HFFc6 (cell line): ENCODE results near the gene MRPS30. TPM values are rescaled to one million over a fixed set of nuclear protein-coding genes. Genes with fewer than 3 reads are reported as not detected.

Experiments used
- DNase-seq: peaks from one replicate; pipeline ENCODE4 v3.0.0-alpha.2; 2018
- H3K27ac Mint-ChIP-seq: 2 replicates; pipeline ENCODE4 v1.8.0; 2020; ENCODE audit warnings: mild to moderate bottlenecking, mixed read lengths
- H3K27me3 Mint-ChIP-seq: 2 replicates; pipeline ENCODE4 v1.8.0; 2021; ENCODE audit warnings: mild to moderate bottlenecking, moderate library complexity, mixed read lengths; ENCODE audit not compliant: insufficient read depth
- H3K36me3 Mint-ChIP-seq: 2 replicates; pipeline ENCODE4 v1.8.0; 2021; ENCODE audit warnings: low read depth, mixed read lengths
- H3K4me1 Mint-ChIP-seq: 2 replicates; pipeline ENCODE4 v1.8.0; 2020; ENCODE audit warnings: low read depth, mixed read lengths
- H3K4me3 Mint-ChIP-seq: 2 replicates; pipeline ENCODE4 v1.8.0; 2020; ENCODE audit warnings: mild to moderate bottlenecking, moderate library complexity, mixed read lengths
- H3K9me3 Mint-ChIP-seq: 2 replicates; pipeline ENCODE4 v1.8.0; 2020; ENCODE audit warnings: mild to moderate bottlenecking, mixed read lengths
- CTCF ChIP-seq: fragments of 200-600 bp; sonication (generic); IDR thresholded peaks from 2 replicates; pipeline ENCODE4 v1.5.0; 2021; ENCODE audit warnings: antibody characterized with exemption, mild to moderate bottlenecking
- total RNA-seq, 6 experiments: library from RNA; stranded (reverse); fragmentation: NEBNext Ultra II Directional; extraction: Animal tissue kit (Norgen Biotek cat#: 25700); gene quantifications; 2 replicates in 1 of 6; 3 replicates in 5 of 6; pipeline ENCODE4 v1.2.3, GENCODE V29; 2021

The MRPS30 gene
- total RNA-seq, 6 experiments from 2014 or later, result 28.3 to 33.7 (median 30.9) TPM

GRCh38 chr5:44842496-44843282, 33.9 kb downstream of the MRPS30 start:
- no peak for TF ChIP-seq CTCF
- Mint-ChIP-seq H3K4me3 (no peak overlapping the region), H3K36me3 (no peaks in the 10 kb centered on the region), H3K4me1 (no peaks in the 10 kb centered on the region), H3K27ac (no peak overlapping the region), H3K27me3 (no peaks in the 10 kb centered on the region; the same call in none of the 2 replicates), H3K9me3 (peaks cover 5% of the 10 kb centered on the region; the same call in 1 of the 2 replicates)
- DNase-seq, result no peak

DNA sequence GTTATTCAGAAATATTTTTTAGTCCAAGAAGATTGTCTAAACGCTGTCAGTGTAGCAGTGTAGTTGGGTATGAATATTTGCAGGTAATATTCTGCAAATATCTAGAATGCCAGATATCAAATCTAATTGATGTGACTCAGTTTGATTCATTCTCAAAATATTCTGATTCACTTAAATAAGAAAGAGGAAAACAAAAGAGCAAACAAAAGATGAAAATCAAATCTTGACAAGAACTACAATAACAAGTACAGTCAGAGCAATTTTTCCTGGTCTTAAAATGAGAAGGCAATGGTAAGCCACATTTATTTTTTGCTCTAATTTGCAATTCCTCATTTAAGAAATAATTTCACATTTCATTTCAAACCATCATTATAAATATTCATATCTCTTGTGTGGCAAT, 36.0 kb downstream of the MRPS30 start:
- TF ChIP-seq CTCF, result no peak
- H3K9me3 Mint-ChIP-seq, result no peaks in the 10 kb centered on the region
- no peaks in the 10 kb centered on the region for H3K4me1 Mint-ChIP-seq
- no peak overlapping the region for H3K4me3 Mint-ChIP-seq
- no peak for DNase-seq
- H3K27ac Mint-ChIP-seq, result no peak overlapping the region
- H3K36me3 Mint-ChIP-seq, result no peaks in the 10 kb centered on the region
- H3K27me3 Mint-ChIP-seq, result no peaks in the 10 kb centered on the region; the same call in none of the 2 replicates

DNA sequence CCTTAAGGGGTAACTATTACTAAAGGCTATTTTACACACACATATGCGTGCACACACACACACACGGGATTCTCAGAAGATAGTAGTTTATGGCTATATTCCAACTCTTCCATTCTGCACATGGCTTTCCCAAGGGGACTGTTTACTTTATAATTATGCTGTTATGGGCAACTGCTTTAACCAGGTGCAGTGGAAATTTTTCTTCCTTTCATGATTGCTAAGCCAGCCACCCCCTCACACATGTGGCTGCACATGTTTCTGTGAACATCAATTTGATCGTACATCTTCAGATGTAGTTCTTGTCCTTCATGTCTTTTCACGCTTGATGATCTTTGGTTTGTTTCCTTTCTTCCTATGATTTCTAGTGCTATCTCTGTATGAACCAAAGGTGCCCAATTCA, 37.0 kb downstream of the MRPS30 start:
- Mint-ChIP-seq H3K36me3 (no peaks in the 10 kb centered on the region), H3K9me3 (no peaks in the 10 kb centered on the region), H3K4me1 (no peaks in the 10 kb centered on the region), H3K4me3 (no peak overlapping the region), H3K27ac (no peak overlapping the region), H3K27me3 (no peaks in the 10 kb centered on the region; the same call in none of the 2 replicates)
- DNase-seq, result no peak
- no peak for TF ChIP-seq CTCF

GRCh38 chr5:44847206-44847852, 38.6 kb downstream of the MRPS30 start:
- no peak for DNase-seq
- no peaks in the 10 kb centered on the region; the same call in none of the 2 replicates for H3K27me3 Mint-ChIP-seq

DNA sequence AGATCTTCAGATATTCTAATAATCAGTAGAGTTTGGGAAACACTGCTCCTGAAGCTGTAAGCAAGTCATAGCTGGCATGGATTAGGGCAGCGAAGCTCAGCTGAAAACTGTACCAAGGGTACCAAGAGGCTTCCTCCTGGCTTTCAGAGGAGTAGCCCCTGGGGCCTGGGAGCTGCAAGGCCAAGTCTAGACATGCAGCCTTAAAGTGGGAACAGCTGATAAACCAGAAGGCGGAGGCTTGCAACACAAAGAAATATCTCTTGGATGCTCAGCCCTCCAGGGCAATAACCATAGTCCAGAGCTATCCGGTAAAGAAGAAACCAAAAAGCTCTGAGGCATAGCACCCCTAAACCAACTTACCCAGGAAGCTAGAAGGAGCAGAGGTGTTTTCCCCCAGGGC, 51.5 kb downstream of the MRPS30 start:
- no peaks in the 10 kb centered on the region; the same call in 1 of the 2 replicates for H3K27me3 Mint-ChIP-seq
- no peak for DNase-seq
- no peak overlapping the region for H3K4me3 Mint-ChIP-seq
- no peak for TF ChIP-seq CTCF
- H3K36me3 Mint-ChIP-seq, result no peaks in the 10 kb centered on the region
- H3K9me3 Mint-ChIP-seq, result no peaks in the 10 kb centered on the region
- no peaks in the 10 kb centered on the region for H3K4me1 Mint-ChIP-seq
- H3K27ac Mint-ChIP-seq, result no peak overlapping the region

More at GRCh38 chr5:44847206-44847852, 38.6 kb downstream of the MRPS30 start:
- no peaks in the 10 kb centered on the region; the same call in 1 of the 2 replicates for H3K9me3 Mint-ChIP-seq
- H3K4me1 Mint-ChIP-seq, result no peaks in the 10 kb centered on the region
- H3K27ac Mint-ChIP-seq, result no peak overlapping the region
- no peaks in the 10 kb centered on the region for H3K36me3 Mint-ChIP-seq
- TF ChIP-seq CTCF, result no peak
- no peak overlapping the region for H3K4me3 Mint-ChIP-seq
